Liver (tissue), 3 donors: Measurements from ENCODE around the gene TCF12.

ENCODE experiments used
- ATF3 ChIP-seq: IDR thresholded peaks from 2 replicates; pipeline ENCODE4 v1.6.1; 2016; ENCODE audit warnings: antibody characterized with exemption
- GABPA ChIP-seq, 2 donors: IDR thresholded peaks in 1 of 2; conservative IDR thresholded peaks in 1 of 2; 2 replicates each; pipeline ENCODE4 v1.6.1; 2016; ENCODE audit warnings: antibody characterized with exemption in 2 of 2, mild to moderate bottlenecking in 1 of 2, moderate library complexity in 1 of 2
- HNF4G ChIP-seq: IDR thresholded peaks from 2 replicates; pipeline ENCODE4 v1.6.1; 2016; ENCODE audit warnings: antibody characterized with exemption
- JUND ChIP-seq, 2 donors: IDR thresholded peaks; 2 replicates each; pipeline ENCODE4 v1.6.1; 2016; ENCODE audit warnings: antibody characterized with exemption in 2 of 2
- RXRA ChIP-seq, 2 donors: IDR thresholded peaks; 2 replicates each; pipeline ENCODE4 v1.6.1; 2017 to 2018; ENCODE audit warnings: antibody characterized with exemption in 2 of 2, mild to moderate bottlenecking in 1 of 2
- SP1 ChIP-seq: IDR thresholded peaks from 2 replicates; pipeline ENCODE4 v1.6.1; 2018; ENCODE audit warnings: antibody characterized with exemption, mild to moderate bottlenecking
- YY1 ChIP-seq: IDR thresholded peaks from 2 replicates; pipeline ENCODE4 v1.6.1; 2016; ENCODE audit warnings: antibody characterized with exemption, mild to moderate bottlenecking
- TF ChIP-seq, protein P1 (sequence below): fragments of 150-350 bp; IDR thresholded peaks from 2 replicates; pipeline ENCODE4 v1.5.1; 2017; ENCODE audit warnings: improper control_type of control experiment, low read depth, low read length; ENCODE audit not compliant: missing input control
- TF ChIP-seq, protein P2 (sequence below): IDR thresholded peaks from 2 replicates; pipeline ENCODE4 v1.6.1; 2016; ENCODE audit warnings: antibody characterized with exemption
- donor health status: healthy.
- donor health status: healthy.

DNA sequence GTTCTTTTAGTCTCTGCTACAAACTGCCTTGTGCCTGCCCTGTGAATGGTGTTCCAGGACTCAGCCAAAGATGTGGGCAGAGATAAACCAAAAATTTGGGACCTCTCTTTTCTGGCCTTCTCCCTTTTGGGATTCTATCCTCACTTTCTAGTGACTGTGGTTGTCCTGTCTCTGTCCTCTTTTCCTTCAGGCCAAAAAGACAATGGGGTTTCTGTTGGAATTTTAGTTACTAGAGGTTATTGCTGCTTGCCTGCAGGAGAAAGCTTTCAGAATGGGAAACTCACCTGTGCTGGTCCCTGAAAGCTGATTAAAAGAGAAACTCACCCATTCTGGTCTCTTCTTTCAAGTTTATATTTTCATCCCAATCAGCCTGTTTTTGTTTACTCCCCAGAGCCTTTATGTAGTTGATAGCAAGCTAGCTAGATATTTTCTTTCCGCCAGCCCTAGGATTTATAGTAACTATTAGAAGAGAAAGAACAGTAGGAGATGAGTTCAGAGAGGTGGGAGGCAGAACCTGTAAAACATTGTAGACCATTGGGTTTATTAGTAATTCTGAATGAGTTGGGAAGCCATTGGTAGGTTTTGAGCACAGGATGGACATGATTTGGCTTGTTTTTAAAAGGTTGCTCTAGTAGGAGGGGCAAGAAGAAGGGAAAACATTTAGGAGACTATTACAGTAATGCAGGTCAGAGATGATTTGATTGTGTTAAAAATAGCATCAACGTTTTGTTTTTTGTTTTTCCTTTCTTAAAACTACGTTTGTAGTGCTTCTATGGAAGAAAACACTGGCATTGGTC, 138.9 kb downstream of the TCF12 start:
- TF ChIP-seq RXRA (IDR thresholded peaks at IDR 0.05) (no peak), JUND (IDR thresholded peaks at IDR 0.05) (no peak), YY1 (no peak), ATF3 (no peak), SP1 (no peak), HNF4G (no peak), GABPA (IDR thresholded peaks at IDR 0.05 in 1 of 2, conservative IDR thresholded peaks at IDR 0.05 in 1 of 2) (no peak)
- TF ChIP-seq, protein P1, sequence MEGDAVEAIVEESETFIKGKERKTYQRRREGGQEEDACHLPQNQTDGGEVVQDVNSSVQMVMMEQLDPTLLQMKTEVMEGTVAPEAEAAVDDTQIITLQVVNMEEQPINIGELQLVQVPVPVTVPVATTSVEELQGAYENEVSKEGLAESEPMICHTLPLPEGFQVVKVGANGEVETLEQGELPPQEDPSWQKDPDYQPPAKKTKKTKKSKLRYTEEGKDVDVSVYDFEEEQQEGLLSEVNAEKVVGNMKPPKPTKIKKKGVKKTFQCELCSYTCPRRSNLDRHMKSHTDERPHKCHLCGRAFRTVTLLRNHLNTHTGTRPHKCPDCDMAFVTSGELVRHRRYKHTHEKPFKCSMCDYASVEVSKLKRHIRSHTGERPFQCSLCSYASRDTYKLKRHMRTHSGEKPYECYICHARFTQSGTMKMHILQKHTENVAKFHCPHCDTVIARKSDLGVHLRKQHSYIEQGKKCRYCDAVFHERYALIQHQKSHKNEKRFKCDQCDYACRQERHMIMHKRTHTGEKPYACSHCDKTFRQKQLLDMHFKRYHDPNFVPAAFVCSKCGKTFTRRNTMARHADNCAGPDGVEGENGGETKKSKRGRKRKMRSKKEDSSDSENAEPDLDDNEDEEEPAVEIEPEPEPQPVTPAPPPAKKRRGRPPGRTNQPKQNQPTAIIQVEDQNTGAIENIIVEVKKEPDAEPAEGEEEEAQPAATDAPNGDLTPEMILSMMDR = no peak
- TF ChIP-seq, protein P2, sequence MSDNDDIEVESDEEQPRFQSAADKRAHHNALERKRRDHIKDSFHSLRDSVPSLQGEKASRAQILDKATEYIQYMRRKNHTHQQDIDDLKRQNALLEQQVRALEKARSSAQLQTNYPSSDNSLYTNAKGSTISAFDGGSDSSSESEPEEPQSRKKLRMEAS = no peak
